ENCODE results near the gene RAX. TPM values are rescaled to one million over a fixed set of nuclear protein-coding genes. Genes with fewer than 3 reads are reported as not detected.

Gene RAX
- total and polyA plus RNA-seq, 10 donors, result 0.03 TPM; not detected in 9

DNA sequence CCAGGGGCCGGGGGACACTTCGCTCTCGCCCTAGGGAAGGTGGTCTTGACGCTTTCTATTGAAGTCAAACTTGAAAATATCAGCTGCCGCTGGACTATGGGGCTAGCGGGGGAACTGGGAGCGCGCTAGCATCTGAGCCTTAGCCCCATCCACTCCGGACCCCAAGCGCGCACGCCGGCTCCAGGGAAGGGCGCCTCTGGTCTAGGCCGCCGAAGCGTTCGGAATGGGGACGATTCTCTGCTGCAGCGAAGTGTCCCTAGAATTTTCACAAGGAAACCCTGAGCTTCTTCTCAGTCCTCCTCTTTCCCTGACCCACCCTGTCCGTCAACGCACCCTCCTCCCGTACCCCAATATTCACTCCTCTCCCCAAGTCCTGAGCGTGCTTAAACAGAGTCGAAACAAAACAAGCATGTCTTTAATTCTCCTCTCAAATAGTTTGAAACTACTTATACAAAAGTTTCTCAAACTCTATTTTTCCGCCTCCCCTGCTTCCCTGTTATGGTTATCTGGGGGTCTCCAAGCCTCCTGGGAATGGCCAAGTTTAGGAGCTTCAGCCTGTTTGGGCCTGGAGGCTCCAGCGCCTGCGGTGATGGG lies 5.0 kb downstream of the RAX start:
- Histone ChIP-seq H3K4me3 (peak overlapping the region in 3 of 8 donors; percentile 22 to 61 (median 23)), H3K9me3 (no peaks in the 10 kb centered on the region), H3K27me3 (replicated peaks in 1 of 7) (peaks cover 28 to 100% (median 97%) of the 10 kb centered on the region in 7 donors), H3K36me3 (no peaks in the 10 kb centered on the region), H3K27ac (no peak overlapping the region), H3K4me1 (peaks cover 7 to 61% (median 44%) of the 10 kb centered on the region in 6 donors)
- WGBS, 5 donors, result 9 to 12% (median 10%) methylated on average over 28 of the region's 28 CpGs
- DNase-seq, result peak; percentile 41
- intact Hi-C loops (cut with DNase I; ENCODE audit: low total_unique reads), result no loop called here
- TF ChIP-seq, protein P1, sequence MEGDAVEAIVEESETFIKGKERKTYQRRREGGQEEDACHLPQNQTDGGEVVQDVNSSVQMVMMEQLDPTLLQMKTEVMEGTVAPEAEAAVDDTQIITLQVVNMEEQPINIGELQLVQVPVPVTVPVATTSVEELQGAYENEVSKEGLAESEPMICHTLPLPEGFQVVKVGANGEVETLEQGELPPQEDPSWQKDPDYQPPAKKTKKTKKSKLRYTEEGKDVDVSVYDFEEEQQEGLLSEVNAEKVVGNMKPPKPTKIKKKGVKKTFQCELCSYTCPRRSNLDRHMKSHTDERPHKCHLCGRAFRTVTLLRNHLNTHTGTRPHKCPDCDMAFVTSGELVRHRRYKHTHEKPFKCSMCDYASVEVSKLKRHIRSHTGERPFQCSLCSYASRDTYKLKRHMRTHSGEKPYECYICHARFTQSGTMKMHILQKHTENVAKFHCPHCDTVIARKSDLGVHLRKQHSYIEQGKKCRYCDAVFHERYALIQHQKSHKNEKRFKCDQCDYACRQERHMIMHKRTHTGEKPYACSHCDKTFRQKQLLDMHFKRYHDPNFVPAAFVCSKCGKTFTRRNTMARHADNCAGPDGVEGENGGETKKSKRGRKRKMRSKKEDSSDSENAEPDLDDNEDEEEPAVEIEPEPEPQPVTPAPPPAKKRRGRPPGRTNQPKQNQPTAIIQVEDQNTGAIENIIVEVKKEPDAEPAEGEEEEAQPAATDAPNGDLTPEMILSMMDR (IDR thresholded peaks at IDR 0.05 in 8 of 11, conservative IDR thresholded peaks at IDR 0.05 in 3 of 11), result no peak
- TF ChIP-seq POLR2A (IDR thresholded peaks at IDR 0.05), result no peak
- no peak for TF ChIP-seq POLR2AphosphoS5 (IDR thresholded peaks at IDR 0.05)

DNA sequence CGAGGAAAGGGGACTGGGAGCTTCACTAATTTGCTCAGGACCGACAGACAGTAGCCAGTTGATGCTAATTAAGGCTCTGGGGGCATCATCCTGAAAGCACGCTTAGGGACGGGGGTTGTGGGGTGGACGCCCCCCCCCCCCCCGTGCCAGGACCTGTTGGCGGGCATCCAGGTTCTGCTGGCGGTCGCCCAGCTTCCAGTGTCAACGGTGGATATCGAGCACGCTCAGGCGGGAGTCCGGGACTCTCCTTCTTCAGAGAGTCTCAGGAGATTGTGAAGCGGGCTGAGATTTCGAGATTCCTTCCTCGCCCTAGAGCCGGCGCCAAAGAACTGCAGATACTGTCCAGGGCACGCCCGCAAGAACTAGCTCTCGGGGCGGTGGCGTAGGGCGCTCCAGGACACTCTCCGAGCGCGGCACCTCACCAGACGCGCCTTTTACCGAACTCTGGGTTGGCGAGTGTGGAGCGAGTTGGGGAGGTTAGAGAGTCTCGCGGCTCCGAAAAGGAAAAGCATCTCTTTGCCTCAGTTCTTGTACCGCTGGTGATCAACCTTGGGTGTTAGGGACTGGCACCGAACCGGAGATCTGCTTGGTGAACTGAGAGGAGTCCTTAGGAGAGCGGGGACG lies 5.6 kb downstream of the RAX start:
- DNase-seq, result peak; percentile 41
- peaks cover 22 to 100% (median 97%) of the 10 kb centered on the region in 7 donors for H3K27me3 ChIP-seq (replicated peaks in 1 of 7)
- intact Hi-C loops (cut with DNase I; ENCODE audit: low total_unique reads), result no loop called here

DNA sequence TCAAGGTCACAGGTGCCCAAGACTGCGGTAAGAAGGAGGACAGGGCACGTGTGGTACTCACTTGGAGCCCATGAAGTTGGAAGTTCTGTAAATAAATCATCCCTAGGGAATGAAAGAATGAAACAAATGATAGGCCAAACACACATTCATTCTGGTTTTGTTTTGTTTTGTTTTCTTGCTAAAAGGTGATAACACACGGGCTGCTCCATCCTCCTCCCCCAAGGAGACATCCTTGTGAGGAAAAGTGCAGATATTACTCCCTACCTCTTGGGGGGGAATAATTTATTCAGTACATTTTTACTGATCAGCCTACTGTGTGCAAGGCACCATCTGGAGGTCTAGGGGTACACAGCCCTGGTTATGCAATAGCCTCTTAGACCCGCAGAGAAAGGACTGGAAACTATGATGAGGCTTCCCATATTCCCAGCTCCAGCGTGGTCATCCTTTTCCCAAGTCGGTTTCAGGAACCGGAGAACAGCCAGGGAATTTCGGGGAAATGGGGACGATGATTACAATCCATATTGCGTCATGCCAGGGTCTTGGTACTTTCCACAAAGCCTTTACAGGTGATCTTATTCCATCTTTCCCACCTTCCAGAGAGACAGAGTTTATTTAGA lies 6.3 kb downstream of the RAX start:
- 10 to 16% (median 12%) methylated on average over 10 of the region's 10 CpGs for WGBS, 5 donors
- no peak for DNase-seq
- Histone ChIP-seq H3K27me3 (replicated peaks in 1 of 7) (peaks cover 18 to 98% (median 93%) of the 10 kb centered on the region in 7 donors), H3K4me3 (no peak overlapping the region), H3K36me3 (no peaks in the 10 kb centered on the region), H3K9me3 (peaks cover 0 to 6% (median 0%) of the 10 kb centered on the region in 8 donors), H3K27ac (no peak overlapping the region), H3K4me1 (peaks cover 0 to 49% (median 32%) of the 10 kb centered on the region in 6 donors)
- TF ChIP-seq POLR2AphosphoS5 (IDR thresholded peaks at IDR 0.05) (no peak), POLR2A (IDR thresholded peaks at IDR 0.05) (no peak)
- TF ChIP-seq, protein P1 (IDR thresholded peaks at IDR 0.05 in 8 of 11, conservative IDR thresholded peaks at IDR 0.05 in 3 of 11), result no peak
- intact Hi-C loops (cut with DNase I; ENCODE audit: low total_unique reads), result no loop called here

More for the DNA sequence above, 5.6 kb downstream of the RAX start:
- WGBS, 5 donors, result 3 to 8% (median 3%) methylated on average over 19 to 41 of the region's 41 CpGs
- TF ChIP-seq, protein P1 (IDR thresholded peaks at IDR 0.05 in 8 of 11, conservative IDR thresholded peaks at IDR 0.05 in 3 of 11), result no peak
- TF ChIP-seq POLR2AphosphoS5 (IDR thresholded peaks at IDR 0.05) (no peak), POLR2A (IDR thresholded peaks at IDR 0.05) (no peak)
- no peak overlapping the region for H3K27ac ChIP-seq
- H3K4me1 ChIP-seq, result peaks cover 2 to 55% (median 38%) of the 10 kb centered on the region in 6 donors
- H3K36me3 ChIP-seq, result no peaks in the 10 kb centered on the region
- peaks cover 0 to under 1% (median 0%) of the 10 kb centered on the region in 8 donors for H3K9me3 ChIP-seq
- H3K4me3 ChIP-seq, result no peak overlapping the region

DNA sequence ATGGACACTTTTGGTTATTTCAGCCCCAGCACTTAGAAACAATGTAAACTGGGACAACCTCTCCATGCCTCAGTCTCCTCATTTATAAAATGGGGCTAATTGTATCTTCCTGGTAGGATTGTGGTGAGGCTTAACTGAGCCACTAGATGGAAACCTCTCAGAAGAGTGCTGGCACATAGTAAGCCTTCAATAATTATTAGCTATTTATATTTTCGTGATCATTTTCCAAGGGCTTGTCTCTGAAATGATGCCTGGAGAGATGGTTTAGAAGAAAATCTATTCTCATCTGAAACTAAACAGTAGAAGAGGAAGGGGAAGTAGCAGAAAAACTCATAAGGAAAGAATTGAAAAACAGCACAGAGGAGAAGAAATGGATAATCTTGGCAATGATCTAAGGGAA lies 6.8 kb downstream of the RAX start:
- peaks cover 0 to 48% (median 29%) of the 10 kb centered on the region in 6 donors for H3K4me1 ChIP-seq
- peaks cover 15 to 92% (median 87%) of the 10 kb centered on the region in 7 donors for H3K27me3 ChIP-seq (replicated peaks in 1 of 7)
- intact Hi-C loops (cut with DNase I; ENCODE audit: low total_unique reads), result no loop called here
- TF ChIP-seq POLR2AphosphoS5 (IDR thresholded peaks at IDR 0.05) (no peak), POLR2A (IDR thresholded peaks at IDR 0.05) (no peak)
- TF ChIP-seq, protein P1 (IDR thresholded peaks at IDR 0.05 in 8 of 11, conservative IDR thresholded peaks at IDR 0.05 in 3 of 11), result no peak
- WGBS, 5 donors, result 8 to 41% (median 20%) methylated on average over 1 of the region's 1 CpG
- H3K36me3 ChIP-seq, result no peaks in the 10 kb centered on the region
- DNase-seq, result no peak
- H3K27ac ChIP-seq, result no peak overlapping the region
- H3K9me3 ChIP-seq, result peaks cover 0 to 7% (median 0%) of the 10 kb centered on the region in 8 donors
- no peak overlapping the region for H3K4me3 ChIP-seq
